Measurements from ENCODE around the gene VPS8. TPM values are rescaled to one million over a fixed set of nuclear protein-coding genes. Genes with fewer than 3 reads are reported as not detected.

The VPS8 gene
- total RNA-seq, 2 experiments from 2014 or later = 32.7 to 33.7 TPM

DNA sequence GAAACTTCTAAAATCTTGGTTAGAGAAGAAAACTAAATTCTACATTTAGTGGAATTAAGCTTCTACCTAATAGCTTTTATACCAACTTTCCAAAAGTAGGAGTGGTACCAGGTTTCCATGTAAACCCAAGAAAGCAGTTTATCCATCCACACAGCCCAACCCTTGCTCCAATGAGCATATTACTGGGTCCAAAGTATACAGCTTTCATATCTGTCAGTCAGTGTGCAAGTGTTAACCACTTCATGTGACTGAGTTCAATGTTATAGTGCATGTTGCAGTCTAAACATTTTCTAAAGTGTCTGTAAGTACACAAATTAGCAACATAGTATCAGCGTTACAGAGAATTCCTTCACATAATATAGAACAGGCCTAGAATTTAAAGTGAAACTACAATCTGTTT, 267.7 kb downstream of the VPS8 start:
- intact Hi-C loops (cut with micrococcal nuclease) = no loop called here
- Mint-ChIP-seq H3K4me1 (ENCODE audit: low read depth) (no peaks in the 10 kb centered on the region), H3K27me3 (ENCODE audit: low read depth) (peaks cover 6% of the 10 kb centered on the region), H3K4me3 (no peak overlapping the region), H3K27ac (no peak overlapping the region), H3K36me3 (ENCODE audit: low read depth) (no peaks in the 10 kb centered on the region), H3K9me3 (no peaks in the 10 kb centered on the region)
- CTCF ChIA-PET = no interaction called here
- DNase-seq = no peak

- Mint-ChIP-seq H3K36me3 (ENCODE audit: low read depth) (no peaks in the 10 kb centered on the region), H3K27me3 (ENCODE audit: low read depth) (peaks cover 5% of the 10 kb centered on the region), H3K4me1 (ENCODE audit: low read depth) (no peaks in the 10 kb centered on the region), H3K27ac (no peak overlapping the region), H3K4me3 (no peak overlapping the region), H3K9me3 (no peaks in the 10 kb centered on the region)
- no peak for DNase-seq
- CTCF ChIA-PET = interaction anchor here (0.6 to 0.7 kb wide), 2 partner anchors 11 to 96 kb away, joined by 3 read pairs; no protein-coding TSS in a partner anchor
- intact Hi-C loops (cut with micrococcal nuclease) = no loop called here
These were observed 269.6 kb downstream of the VPS8 start for GRCh38 chr3:185081521-185081920.

DNA sequence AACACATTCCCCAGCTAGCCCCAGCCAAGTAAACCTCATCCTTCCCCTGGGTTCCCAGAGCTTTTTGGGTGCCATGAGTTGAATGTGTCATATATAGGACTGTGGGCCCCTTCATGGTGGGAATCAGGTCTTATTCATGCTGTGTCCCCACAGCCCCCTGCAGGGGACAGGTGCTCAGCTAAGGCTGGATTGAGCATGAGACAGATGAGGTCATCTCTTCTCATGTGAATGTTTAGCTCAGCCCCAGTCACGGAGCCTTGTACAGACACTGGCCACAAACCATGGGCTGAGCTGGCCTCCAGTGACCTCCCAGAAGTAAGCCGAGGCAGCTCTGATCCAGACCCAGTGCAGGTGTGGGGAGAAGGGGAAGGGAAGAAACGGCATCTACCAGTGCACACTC, 270.2 kb downstream of the VPS8 start:
- no peaks in the 10 kb centered on the region for H3K36me3 Mint-ChIP-seq (ENCODE audit: low read depth)
- no peak overlapping the region for H3K4me3 Mint-ChIP-seq
- no peaks in the 10 kb centered on the region for H3K4me1 Mint-ChIP-seq (ENCODE audit: low read depth)
- H3K9me3 Mint-ChIP-seq = no peaks in the 10 kb centered on the region
- intact Hi-C loops (cut with micrococcal nuclease) = no loop called here
- CTCF ChIA-PET = interaction anchor here (0.7 kb wide), 1 partner anchor 96 kb away, joined by 3 read pairs; no protein-coding TSS in a partner anchor
- H3K27ac Mint-ChIP-seq = no peak overlapping the region
- no peak for DNase-seq
- H3K27me3 Mint-ChIP-seq (ENCODE audit: low read depth) = peaks cover 4% of the 10 kb centered on the region

GRCh38 chr3:185082829-185083228, 270.9 kb downstream of the VPS8 start:
- CTCF ChIA-PET = no interaction called here
- no peaks in the 10 kb centered on the region for H3K4me1 Mint-ChIP-seq (ENCODE audit: low read depth)
- no peaks in the 10 kb centered on the region for H3K9me3 Mint-ChIP-seq
- intact Hi-C loops (cut with micrococcal nuclease) = no loop called here
- H3K27me3 Mint-ChIP-seq (ENCODE audit: low read depth) = peaks cover 3% of the 10 kb centered on the region
- no peaks in the 10 kb centered on the region for H3K36me3 Mint-ChIP-seq (ENCODE audit: low read depth)
- no peak for DNase-seq
- H3K27ac Mint-ChIP-seq = no peak overlapping the region
- no peak overlapping the region for H3K4me3 Mint-ChIP-seq

DNA sequence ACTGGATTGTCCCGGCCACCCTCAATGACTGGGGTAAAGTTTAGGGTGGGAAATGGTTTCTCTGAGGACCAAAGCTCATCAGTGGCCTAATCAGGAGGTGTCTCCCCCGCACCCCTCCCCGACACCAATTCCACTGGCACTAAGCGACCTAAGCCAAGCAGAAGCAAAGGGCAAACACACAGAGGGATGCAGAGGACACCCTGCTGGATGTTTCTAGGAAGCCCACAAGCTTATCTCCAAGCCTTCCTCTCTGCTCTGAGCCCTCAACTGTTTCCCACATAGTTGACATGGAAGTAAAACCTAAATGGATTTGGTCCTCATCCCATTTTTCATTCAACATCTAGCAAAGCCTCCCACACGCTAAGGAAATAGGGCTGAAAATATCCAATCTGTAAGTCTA, 272.4 kb downstream of the VPS8 start:
- Mint-ChIP-seq H3K4me3 (no peak overlapping the region), H3K27me3 (ENCODE audit: low read depth) (peaks cover 3% of the 10 kb centered on the region), H3K27ac (no peak overlapping the region), H3K36me3 (ENCODE audit: low read depth) (no peaks in the 10 kb centered on the region), H3K9me3 (no peaks in the 10 kb centered on the region), H3K4me1 (ENCODE audit: low read depth) (no peaks in the 10 kb centered on the region)
- CTCF ChIA-PET = no interaction called here
- intact Hi-C loops (cut with micrococcal nuclease) = no loop called here
- DNase-seq = no peak

DNA sequence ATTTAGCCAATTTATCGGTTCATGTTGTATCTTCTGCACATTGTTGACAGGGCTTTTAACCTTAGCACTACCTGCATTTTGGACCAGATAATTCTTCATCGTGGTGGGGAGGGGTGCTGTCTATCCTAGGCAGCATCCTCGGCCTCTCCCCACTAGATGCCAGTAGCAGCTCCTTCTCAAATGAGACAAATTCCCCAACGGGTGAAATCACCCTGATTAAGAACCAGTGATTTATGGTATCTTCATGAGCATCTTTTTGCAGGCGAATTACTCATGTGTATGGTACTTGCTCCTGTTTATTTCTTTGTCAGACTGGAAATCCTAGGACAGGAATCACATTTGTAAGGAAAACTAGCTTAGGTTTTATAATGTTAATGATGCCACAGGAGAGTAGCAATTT, 272.9 kb downstream of the VPS8 start:
- intact Hi-C loops (cut with micrococcal nuclease) = no loop called here
- Mint-ChIP-seq H3K4me3 (no peak overlapping the region), H3K27me3 (ENCODE audit: low read depth) (peaks cover 3% of the 10 kb centered on the region), H3K9me3 (no peaks in the 10 kb centered on the region), H3K27ac (no peak overlapping the region), H3K4me1 (ENCODE audit: low read depth) (no peaks in the 10 kb centered on the region), H3K36me3 (ENCODE audit: low read depth) (no peaks in the 10 kb centered on the region)
- CTCF ChIA-PET = no interaction called here
- DNase-seq = no peak

GRCh38 chr3:185087419-185087818, 275.5 kb downstream of the VPS8 start:
- Mint-ChIP-seq H3K36me3 (ENCODE audit: low read depth) (no peaks in the 10 kb centered on the region), H3K4me1 (ENCODE audit: low read depth) (no peaks in the 10 kb centered on the region), H3K27me3 (ENCODE audit: low read depth) (peaks cover 3% of the 10 kb centered on the region), H3K4me3 (no peak overlapping the region), H3K27ac (no peak overlapping the region), H3K9me3 (no peaks in the 10 kb centered on the region)
- intact Hi-C loops (cut with micrococcal nuclease) = no loop called here
- no peak for DNase-seq
- CTCF ChIA-PET = no interaction called here

- H3K27ac Mint-ChIP-seq = no peak overlapping the region
- peaks cover 3% of the 10 kb centered on the region for H3K27me3 Mint-ChIP-seq (ENCODE audit: low read depth)
- intact Hi-C loops (cut with micrococcal nuclease) = no loop called here
- H3K9me3 Mint-ChIP-seq = no peaks in the 10 kb centered on the region
- no peaks in the 10 kb centered on the region for H3K36me3 Mint-ChIP-seq (ENCODE audit: low read depth)
- H3K4me3 Mint-ChIP-seq = no peak overlapping the region
- CTCF ChIA-PET = no interaction called here
- H3K4me1 Mint-ChIP-seq (ENCODE audit: low read depth) = no peaks in the 10 kb centered on the region
- DNase-seq = no peak
These were observed 277.4 kb downstream of the VPS8 start for GRCh38 chr3:185089343-185089742.

GRCh38 chr3:185089751-185090150, 277.8 kb downstream of the VPS8 start:
- CTCF ChIA-PET = interaction anchor here (1.0 kb wide), 1 partner anchor 80 kb away, joined by 5 read pairs; no protein-coding TSS in a partner anchor
- DNase-seq = no peak
- Mint-ChIP-seq H3K9me3 (no peaks in the 10 kb centered on the region), H3K27ac (no peak overlapping the region), H3K4me3 (no peak overlapping the region), H3K27me3 (ENCODE audit: low read depth) (peaks cover 1% of the 10 kb centered on the region), H3K36me3 (ENCODE audit: low read depth) (no peaks in the 10 kb centered on the region), H3K4me1 (ENCODE audit: low read depth) (no peaks in the 10 kb centered on the region)
- intact Hi-C loops (cut with micrococcal nuclease) = no loop called here

- Mint-ChIP-seq H3K9me3 (no peaks in the 10 kb centered on the region), H3K36me3 (ENCODE audit: low read depth) (no peaks in the 10 kb centered on the region), H3K4me3 (no peak overlapping the region), H3K27ac (no peak overlapping the region), H3K4me1 (ENCODE audit: low read depth) (no peaks in the 10 kb centered on the region), H3K27me3 (ENCODE audit: low read depth) (no peaks in the 10 kb centered on the region)
- intact Hi-C loops (cut with micrococcal nuclease) = no loop called here
- CTCF ChIA-PET = interaction anchor here (1.0 kb wide), 2 partner anchors 8 to 79 kb away, joined by 3 to 5 read pairs; no protein-coding TSS in a partner anchor
- DNase-seq = no peak
These were observed 278.8 kb downstream of the VPS8 start for GRCh38 chr3:185090811-185091210.

DNA sequence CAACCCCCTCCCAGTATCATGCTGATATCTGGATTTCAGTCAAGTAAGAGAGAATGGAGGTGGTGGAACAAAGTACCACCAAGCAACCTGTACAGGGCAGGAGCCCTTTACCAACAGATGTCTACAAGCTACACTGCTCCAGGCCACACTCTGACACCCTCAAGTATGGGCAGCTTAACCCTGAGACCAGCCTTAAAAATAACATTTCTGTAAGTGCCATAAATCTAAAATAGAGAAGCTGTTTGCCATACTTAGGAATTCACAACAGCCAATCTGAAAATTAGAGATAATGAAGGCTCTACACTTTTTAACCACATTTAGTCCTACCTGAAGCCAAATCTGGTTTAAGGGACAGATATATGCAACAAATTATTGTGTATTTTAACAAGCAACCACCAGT, 281.1 kb downstream of the VPS8 start:
- intact Hi-C loops (cut with micrococcal nuclease) = no loop called here
- CTCF ChIA-PET = no interaction called here
- H3K9me3 Mint-ChIP-seq = no peaks in the 10 kb centered on the region
- peaks cover 13% of the 10 kb centered on the region for H3K27me3 Mint-ChIP-seq (ENCODE audit: low read depth)
- H3K27ac Mint-ChIP-seq = no peak overlapping the region
- DNase-seq = no peak
- H3K36me3 Mint-ChIP-seq (ENCODE audit: low read depth) = no peaks in the 10 kb centered on the region
- H3K4me1 Mint-ChIP-seq (ENCODE audit: low read depth) = no peaks in the 10 kb centered on the region
- H3K4me3 Mint-ChIP-seq = no peak overlapping the region

GRCh38 chr3:185094697-185095096, 282.7 kb downstream of the VPS8 start:
- no peak overlapping the region for H3K4me3 Mint-ChIP-seq
- no peaks in the 10 kb centered on the region for H3K36me3 Mint-ChIP-seq (ENCODE audit: low read depth)
- H3K9me3 Mint-ChIP-seq = no peaks in the 10 kb centered on the region
- no peaks in the 10 kb centered on the region for H3K4me1 Mint-ChIP-seq (ENCODE audit: low read depth)
- CTCF ChIA-PET = no interaction called here
- DNase-seq = no peak
- intact Hi-C loops (cut with micrococcal nuclease) = no loop called here
- H3K27me3 Mint-ChIP-seq (ENCODE audit: low read depth) = peaks cover 24% of the 10 kb centered on the region
- no peak overlapping the region for H3K27ac Mint-ChIP-seq

Measured in activated naive CD4-positive, alpha-beta T cell treated with anti-CD3 and anti-CD28 coated beads for 36 hours (primary cell).